HG02884 (cell line): ENCODE data around the gene C1orf141.
A peak's percentile ranks its signal among the peaks of the same experiment; 100 is the strongest.
"Not testable (repeated sequence)": the region's sequence is repeated elsewhere in the genome, so short reads cannot be mapped to it uniquely, and the experiment has no call there.

Experiments
- ATAC-seq: cut with Tn5 transposase; IDR thresholded peaks from one replicate; pipeline ENCODE4 v1.9.1; 2021; ENCODE audit warnings: mild to moderate bottlenecking, moderate library complexity; ENCODE audit not compliant: unreplicated experiment

The C1orf141 gene

DNA sequence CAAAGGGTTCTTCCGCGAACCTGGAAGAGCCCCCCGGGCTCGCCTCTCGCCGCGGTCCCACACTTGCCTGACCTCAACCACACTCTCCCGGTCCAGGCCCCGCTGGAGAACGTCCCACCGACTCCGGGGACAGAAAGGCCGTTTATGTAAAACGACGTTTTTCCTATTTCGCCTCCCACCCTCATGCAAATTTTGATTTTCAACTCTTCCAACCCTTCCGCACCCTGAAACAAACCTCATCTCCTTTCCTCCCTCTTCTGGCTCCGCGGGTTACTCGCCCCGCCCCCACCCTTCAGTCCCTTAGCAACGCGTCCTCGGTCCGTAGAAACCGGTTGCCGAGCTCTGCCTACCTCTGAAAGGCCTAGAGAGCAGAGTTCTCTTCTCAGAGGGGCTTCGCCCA, at the start of gene C1orf141:
TSS of gene C1orf141 (minus strand) at position 276 of the 400 bp plus-strand sequence. CDS start 7,730 bp downstream, outside the sequence.
- no peak for ATAC-seq

DNA sequence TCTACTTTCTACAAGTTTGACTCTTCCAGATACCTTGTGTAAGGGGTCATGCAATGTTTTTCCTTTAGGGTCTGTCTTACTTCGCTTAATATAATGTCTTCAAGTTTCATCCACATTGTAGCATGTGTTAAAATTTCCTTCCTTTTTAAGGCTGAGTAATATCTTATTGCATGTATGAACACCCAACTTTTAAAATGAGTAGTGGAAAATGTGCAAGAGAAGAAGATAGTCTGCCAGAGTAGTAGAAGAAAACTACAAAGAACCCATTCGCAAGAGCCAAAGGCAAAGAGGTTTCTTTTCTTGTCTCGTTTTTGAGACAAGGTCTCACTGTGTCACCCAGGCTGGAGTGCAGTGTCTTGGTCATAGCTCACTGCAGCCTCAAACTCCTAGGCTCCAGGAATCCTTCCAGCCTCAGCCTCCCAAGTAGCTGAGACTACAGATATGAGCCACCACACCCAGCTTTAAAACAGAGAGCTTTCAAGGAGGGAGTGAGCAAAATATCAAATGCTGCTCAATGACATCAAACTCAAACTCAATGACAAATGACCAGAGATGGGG, 40.8 kb upstream of the C1orf141 start:
- no peak for ATAC-seq

DNA sequence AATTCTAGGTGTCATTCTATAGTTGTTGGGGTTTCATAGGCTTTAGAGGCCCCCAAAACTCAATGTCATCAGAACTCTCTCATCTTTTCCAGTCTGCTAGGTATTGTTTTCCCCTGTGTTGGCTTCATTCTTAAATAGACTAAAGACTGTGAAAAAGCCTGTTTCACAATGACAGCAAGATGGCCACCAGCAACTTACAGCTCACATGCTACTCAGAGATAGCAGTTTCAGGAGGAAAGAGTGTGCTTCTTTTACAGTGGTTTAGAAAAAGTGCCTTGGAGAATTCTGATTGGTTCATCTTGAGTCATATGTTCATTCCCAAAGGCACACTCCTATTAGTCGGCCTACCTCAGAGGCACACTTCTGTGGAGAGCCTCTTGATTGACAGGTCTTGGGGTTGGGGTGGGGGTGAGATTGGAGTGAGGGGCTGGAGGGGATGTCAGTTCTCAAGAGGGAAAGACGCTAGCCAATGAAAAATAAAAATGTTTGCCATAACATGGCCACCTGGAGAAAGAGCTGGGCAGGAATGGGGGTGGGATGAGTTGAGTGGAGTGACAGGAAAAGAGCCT, 40.0 kb upstream of the C1orf141 start:
- ATAC-seq, result peak; percentile 61

DNA sequence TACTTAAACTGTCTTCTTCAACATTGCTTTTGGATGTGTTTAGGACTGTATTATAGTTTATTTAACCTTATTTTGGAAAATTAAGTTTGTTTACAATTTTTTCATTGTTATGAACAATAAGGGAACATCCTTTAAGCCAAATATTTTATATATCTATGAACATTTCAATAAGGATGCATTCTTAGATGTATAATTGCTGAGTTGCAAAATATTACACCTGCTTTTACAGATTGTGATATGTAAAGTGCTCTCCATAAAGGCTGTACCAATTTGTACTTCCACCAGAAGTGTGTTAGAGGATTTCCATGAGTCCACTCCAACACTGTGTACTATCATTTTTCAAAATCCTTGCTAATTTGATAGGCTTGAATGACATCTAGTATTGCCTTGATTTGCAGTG, 39.2 kb upstream of the C1orf141 start:
- no peak for ATAC-seq

DNA sequence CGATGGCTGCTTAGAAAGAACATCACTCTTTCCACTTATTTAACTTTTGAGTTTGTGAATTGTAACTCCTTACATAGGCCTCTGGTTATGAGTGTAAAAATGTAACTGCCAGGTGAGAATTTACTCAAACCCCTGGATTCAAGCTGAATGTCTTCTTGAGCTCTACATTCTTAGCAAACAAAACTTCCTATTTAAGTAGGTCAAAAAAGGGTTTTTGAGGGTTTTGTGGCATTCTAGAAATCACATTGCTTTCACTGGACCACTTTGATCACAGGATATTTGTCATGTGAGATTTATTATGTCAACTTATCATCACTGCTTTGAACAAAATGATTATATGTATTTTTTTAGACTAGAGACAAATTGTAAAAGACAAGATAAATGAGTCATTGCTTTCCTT, 37.2 kb upstream of the C1orf141 start:
- peak; percentile 55 for ATAC-seq

DNA sequence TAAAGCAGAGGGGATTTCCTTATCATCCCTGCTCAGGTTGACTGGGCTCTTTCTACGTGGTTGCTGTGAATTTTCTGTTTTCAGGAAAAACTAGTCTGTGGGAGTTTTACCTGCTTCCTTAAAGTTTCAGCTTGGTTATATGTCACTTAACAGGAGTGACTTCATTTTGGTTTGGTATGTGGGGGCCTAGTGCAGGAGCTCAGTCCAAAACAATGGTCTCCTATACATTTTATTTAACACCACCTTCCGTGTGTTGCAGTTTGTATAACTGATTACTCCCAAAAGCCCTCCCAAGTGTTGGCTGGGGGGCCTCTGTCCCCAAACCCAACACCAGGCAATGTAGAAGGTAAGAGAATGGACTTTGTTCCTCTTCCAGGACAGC, 36.8 kb upstream of the C1orf141 start:
- peak; percentile 6 for ATAC-seq

DNA sequence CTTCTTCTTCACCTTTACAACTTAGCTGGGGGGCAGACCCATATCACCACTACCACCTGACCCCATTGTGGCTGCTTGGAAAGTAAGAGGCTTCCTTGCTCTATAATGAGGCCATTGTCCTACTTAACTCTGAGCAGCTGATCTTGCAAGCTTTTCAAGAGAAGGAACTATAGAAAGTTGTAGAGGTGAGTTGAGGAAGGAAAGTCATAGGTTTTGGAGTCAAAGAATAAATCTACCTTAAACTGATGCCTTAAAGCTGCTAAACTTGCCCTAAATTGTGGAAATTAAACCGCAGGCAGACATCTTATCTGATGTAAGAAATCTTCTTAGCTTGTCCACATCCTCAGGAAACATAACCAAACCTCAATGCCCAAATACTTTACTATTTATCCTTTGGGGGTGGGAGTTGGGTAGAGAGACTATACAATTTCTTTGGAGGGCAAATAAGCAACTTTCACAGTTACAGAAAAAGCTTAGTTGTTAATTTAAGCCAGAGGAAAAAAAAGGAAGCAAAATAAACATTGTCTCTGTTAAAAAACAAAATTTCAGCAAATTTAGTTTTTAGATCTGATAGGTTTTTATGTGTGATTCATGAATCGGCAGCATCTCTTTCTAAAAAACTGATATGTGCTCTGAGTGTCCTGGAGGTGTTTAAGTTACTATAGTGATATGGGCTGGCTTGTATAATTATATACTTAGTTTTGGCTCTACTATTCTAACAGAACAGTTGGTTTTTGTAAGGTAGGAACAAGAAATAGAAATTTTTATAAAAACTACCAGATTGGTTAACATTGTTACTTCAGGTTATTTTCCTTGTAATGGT, 36.2 kb upstream of the C1orf141 start:
- ATAC-seq, result no peak

DNA sequence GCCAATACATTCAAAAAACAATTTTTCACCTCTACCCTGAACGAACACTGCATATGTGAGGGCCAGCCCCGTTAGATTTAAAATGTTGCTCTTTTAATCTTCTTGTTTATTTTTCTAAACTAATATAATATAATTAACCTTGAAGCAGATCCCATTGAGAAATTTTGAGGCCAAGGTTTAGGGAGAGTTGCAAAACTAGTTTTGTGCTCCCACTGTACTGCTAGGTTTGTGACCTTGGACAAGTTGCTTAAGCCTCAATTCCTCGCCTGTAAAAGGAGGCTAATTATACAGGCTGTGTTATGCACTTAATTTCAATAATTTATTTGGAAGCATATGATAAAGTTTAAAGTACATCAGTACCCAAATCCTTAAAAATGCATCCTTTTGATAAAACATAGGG, 35.2 kb upstream of the C1orf141 start:
- no peak for ATAC-seq

DNA sequence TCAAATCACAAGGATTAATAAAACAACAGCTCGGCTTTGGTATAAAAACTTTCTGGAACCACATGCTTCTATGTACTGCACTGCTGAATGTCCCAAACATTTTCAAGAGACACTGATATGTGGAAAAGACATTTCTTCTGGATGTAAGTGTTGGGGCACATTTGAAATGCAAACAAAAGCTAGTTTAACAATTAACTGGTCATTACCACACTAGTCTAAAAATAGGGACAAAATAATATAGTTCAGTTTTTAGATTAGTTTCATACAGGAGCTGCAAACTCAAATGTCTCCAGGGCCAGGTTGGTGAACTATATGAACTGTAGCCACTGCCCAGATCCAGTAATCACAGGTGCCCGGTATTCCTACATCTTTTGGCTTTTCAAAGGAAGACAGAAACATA, 34.7 kb upstream of the C1orf141 start:
- ATAC-seq, result no peak

DNA sequence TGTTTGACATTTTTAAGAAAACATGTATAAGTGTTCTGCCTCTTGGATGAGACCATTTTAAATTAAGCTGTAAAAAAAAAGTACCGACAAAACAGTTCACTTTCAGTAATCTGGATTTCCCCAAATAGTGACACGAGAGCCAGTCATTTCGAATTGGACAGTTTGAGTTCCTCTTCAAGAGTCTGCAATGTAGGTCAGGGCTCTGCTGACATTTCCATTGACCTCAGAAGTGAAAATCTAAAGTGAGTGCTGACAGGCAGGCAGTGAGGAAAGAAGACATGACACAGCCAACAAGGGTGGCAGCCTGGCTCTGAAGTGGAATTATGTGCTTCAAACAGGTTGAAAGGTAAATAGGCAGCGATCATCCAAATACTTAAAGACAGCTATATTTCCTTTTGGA, 31.4 kb upstream of the C1orf141 start, which contains the start of gene IL23R:
TSS of gene IL23R (plus strand) at position 259 of the 400 bp plus-strand sequence. CDS start 1,667 bp downstream, outside the sequence.
- ATAC-seq, result peak; percentile 78

DNA sequence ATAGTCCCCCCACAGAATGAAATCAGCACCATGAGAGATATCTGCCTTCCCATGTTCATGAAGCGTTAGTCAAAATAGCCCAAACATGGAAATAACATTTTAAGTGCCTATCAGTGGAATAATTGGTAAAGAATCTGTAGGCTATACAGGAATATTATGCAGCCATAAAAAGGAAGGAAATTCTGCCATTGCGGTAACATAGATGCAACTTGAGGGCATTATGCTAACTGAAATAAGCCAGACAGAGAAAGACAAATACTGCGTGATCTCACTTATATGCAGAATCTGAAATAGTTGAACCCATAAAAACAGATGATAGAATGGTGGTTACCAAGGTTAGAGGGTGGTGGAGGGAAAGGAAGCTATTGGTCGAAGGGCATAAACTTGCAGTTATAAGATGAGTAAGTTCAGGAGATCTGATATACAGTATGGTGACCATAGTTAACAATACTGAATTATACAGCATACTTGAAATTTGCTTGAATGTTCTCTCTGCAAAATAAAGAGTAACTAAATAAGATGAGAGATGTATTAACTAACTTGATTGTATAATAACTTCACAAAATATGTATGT, 30.8 kb upstream of the C1orf141 start:
- no peak for ATAC-seq

DNA sequence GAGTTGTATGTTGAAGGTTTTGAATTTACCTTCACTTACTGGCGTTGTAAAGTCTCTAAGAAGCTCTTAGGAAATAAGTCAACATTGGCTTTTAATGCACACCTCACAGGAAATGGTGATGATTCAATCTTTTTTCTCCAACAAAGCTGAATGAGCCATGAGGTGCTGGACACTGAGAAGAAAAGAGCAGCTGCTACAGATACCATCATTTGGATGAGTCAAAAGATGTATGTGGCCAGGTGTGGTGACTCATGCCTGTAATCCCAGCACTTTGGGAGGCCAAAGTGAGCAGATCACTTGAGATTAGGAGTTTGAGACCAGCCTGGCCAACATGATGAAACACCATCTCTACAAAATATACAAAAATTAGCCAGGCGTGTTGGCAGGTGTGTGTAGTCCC, 28.2 kb upstream of the C1orf141 start:
- ATAC-seq, result peak; percentile 64

DNA sequence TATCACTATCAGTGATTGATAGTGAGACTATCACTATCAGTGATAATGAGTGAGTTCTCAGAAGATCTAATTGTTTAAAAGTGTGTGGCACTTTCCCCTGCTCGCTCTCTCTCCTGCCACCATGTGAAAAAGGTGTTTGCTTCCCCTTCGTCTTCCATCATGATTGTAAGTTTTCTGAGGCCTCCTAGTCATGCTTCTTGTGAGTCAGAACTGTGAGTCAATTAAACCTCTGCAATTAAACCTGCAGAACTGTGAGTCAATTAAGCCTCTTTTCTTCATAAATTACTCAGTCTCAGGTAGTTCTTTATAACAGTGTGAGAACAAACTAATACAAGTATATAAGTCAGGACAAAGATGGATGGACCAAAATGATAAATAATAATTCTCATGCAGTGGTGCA, 24.5 kb upstream of the C1orf141 start:
- no peak for ATAC-seq

DNA sequence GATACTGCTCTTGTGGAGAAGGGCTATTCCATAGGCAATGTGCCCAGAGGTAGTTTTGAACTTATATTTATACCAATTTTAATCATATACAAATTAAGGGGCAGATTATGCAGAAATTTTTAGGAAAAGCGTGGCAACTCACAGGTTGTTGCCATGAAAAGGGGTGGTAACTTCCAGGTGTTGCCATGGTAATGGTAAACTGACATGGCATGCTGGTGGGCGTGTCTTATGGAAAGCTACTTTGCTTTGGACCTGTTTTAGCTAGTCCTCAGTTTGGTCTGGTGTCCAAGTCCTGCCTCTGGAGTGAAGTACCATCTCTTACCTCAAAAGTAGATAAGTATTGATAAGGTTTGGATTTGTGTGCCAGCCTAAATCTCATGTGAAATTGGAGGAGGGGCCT, 23.6 kb upstream of the C1orf141 start:
- ATAC-seq, result no peak

DNA sequence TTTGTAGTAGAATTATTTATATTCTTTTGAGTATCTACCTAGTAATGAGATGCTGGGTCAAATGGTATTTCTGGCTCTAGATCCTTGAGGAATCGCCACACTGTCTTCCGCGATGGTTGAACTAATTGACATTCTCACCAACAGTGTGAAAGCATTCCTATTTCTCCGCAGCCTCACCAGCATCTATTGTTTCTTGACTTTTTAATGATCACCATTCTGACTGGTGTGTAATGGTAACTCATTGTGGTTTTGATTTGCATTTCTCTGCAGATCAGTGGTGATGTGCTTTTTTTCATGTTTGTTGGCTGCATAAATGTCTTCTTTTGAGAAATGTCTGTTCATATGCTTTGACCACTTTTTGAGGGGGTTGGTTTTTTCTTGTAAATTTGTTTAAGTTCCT, 16.2 kb upstream of the C1orf141 start:
- no peak for ATAC-seq

DNA sequence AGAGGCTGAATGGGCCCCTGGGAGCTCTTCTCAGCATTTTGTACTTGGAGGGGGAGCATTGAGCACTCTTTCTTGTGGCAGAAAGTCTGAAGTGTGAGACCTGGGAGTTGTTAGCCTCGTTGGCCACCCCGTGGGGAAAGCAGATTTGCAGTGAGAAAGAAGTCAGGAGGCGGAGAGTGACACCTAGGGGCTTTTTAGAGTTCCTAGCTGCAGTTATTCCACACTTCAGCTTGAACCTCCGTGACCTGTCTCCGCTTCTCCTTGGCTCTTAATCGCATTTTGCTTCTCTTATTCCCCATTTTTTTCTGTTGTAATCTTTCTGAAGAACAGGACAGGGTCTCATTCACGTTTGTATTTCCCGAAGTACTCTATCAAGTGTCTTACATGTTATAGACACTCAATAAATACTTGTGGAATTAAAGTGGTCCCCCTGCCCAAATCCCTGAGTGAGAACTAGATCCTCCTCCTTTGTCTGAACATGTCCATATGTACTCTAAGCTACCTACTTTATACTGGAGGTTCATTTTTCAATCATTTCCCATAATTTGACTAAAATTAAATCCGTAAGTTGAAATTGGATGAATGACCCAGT, 14.5 kb upstream of the C1orf141 start:
- peak; percentile 85 for ATAC-seq

DNA sequence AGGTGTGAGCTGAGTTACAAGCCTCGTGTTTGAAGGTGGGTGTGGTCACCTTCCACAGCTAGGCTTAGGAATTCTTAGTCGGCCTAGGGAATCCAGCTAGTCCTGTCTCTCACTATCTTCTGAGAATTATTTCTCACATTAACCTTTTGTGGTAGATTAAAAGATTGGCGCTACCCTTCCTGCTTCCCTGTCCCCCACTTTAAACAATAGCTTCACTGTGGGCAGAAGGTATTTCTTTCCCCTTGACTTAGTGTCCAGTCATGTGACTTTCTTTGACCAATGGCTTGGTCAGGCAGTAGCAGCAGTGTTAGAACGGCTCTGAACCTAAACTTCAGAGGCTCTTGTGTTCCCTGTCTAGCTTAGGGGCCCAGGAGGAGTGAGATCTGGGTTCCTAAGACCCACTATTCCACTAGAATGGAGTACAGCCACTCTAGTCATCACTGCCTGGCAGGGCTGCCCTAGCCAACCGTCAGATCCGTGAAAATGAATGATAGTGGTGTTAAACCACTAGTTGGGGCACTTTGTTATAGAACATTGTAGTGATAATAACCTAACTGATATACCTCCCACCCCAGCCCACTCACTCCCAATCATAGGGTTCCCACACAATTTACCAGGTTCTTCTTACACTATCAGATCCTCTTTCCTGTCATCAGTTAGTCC, 13.9 kb upstream of the C1orf141 start:
- ATAC-seq, result no peak

DNA sequence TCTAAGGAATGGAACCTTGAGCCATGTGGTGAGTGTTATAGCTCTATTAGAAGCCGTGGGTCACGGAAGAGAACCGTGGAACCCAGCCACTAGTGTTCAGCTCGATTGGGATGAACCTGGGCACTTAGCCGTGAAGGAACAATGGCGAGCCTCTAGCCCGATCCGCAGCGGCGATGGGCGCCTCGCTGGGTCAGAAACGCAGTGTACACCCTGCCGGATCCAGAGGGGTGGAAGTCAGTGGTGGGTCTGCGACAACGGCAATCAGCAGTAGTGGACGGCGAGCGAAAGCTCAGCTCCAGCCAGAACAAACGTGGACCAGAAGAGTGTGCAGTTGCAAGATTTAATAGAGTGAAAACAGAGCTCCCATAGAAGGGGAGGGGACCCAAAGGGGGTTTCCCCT, 13.2 kb upstream of the C1orf141 start:
- ATAC-seq, result not testable (repeated sequence)

DNA sequence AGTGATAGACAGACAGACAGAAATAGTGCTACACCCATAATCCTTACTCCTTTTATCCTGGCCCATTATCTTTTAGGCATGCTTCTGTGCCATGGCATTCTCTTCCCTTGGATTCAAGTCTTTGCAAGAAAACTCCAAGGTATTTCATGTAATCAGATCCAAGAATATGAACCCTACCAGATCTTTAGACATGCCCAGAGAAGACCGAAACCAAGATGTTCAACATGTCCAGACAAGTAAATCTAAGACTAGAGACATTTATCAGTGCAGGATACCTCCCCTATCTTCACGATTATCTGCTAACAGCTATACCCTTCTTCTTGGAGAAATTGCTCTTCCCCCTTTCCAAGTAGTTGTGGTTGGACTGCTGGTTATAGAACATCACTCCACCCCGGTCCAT, 11.8 kb upstream of the C1orf141 start:
- no peak for ATAC-seq

DNA sequence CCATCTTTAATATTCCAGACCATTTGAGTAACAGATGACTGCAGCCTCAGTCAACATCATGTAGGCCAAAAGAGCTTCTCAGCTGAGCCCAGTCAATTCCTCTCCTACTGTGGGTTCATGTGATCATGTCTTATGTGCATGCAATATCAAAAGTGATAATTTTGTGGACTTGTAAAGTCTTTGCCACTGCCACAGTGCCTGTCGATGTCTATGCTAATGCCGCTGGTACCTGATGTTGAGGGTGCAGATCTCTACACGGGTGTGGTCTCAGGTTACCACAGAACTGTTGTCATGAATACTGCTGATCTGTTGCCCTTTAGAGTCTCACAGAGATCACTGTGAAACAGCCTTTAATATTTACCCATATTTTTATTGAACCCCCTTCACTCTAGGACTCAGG, 11.3 kb upstream of the C1orf141 start:
- no peak for ATAC-seq

DNA sequence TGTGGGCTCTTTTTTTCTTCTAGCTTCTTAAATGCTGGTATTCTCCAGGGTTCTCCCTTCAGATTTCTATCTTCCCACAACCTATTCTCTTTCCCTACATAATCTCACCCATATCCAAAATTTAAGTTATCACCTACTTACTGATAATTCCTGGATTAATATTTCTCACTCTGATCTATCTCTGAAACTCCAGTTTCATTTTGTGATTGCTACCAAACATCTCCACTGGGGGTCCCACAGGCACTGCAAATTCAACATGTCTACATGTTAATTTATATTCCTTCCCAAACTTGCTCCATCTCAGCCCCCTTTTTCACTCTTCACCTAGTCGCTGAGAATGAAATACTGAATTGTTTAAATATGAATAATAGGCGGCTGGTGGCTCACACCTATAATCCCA, 9.9 kb upstream of the C1orf141 start:
- no peak for ATAC-seq
